Ovary (tissue), 3 donors: ENCODE measurements around the gene MRTFA.

Experiments used
- CTCF ChIP-seq, 3 donors: fragments of 450-650 bp in 2 of 3; fragments of 200-600 bp in 1 of 3; IDR thresholded peaks; one replicate each; pipeline versions ENCODE4 v1.5.1 to v1.8.0; 2016 to 2022; ENCODE audit warnings: antibody characterized with exemption in 3 of 3, mild to moderate bottlenecking in 1 of 3
- EP300 ChIP-seq: sonication (generic); formaldehyde crosslinking; IDR thresholded peaks from one replicate; pipeline ENCODE4 v1.6.1; 2017; ENCODE audit warnings: antibody characterized with exemption
- donor health status: DM: no; HTN: no; CAD: no.

GRCh38 chr22:40426594-40427333, 209.8 kb downstream of the MRTFA start:
- TF ChIP-seq CTCF (IDR thresholded peaks at IDR 0.05) (no peak), EP300 (no peak)
